Trophoblast cell (in vitro differentiated cells and primary cell): ENCODE results near the gene CALN1.
"Not testable (repeated sequence)": the region's sequence is repeated elsewhere in the genome, so short reads cannot be mapped to it uniquely, and the experiment has no call there.

Experiments used
- DNase-seq, 2 donors: peaks; one replicate each; pipeline ENCODE4 v3.0.0-alpha.2; 2016
- H2AFZ ChIP-seq: 2 replicates; pipeline ENCODE4 v1.6.1; 2013; ENCODE audit warnings: low read length, moderate library complexity, mild to moderate bottlenecking; ENCODE audit not compliant: insufficient read depth, poor library complexity
- H2AK5ac ChIP-seq: 2 replicates; pipeline ENCODE4 v1.6.1; 2013; ENCODE audit warnings: mild to moderate bottlenecking, low read length
- H2BK120ac ChIP-seq: 2 replicates; pipeline ENCODE4 v1.6.1; 2013; ENCODE audit warnings: low read length, mild to moderate bottlenecking, moderate library complexity; ENCODE audit not compliant: insufficient read depth, poor library complexity
- H2BK12ac ChIP-seq: 2 replicates; pipeline ENCODE4 v1.6.1; 2013; ENCODE audit warnings: mild to moderate bottlenecking, low read length, moderate library complexity
- H2BK5ac ChIP-seq: 2 replicates; pipeline ENCODE4 v1.6.1; 2013; ENCODE audit warnings: low read length, low read depth, moderate library complexity, mild to moderate bottlenecking; ENCODE audit not compliant: poor library complexity
- H3K14ac ChIP-seq: 2 replicates; pipeline ENCODE4 v1.6.1; 2013; ENCODE audit warnings: mild to moderate bottlenecking, low read length
- H3K18ac ChIP-seq: 2 replicates; pipeline ENCODE4 v1.6.1; 2013; ENCODE audit warnings: mild to moderate bottlenecking, low read length
- H3K23ac ChIP-seq: 2 replicates; pipeline ENCODE4 v1.6.1; 2013; ENCODE audit warnings: low read length
- H3K27ac ChIP-seq: 2 replicates; pipeline ENCODE4 v1.5.1; 2013; ENCODE audit warnings: low read depth, mild to moderate bottlenecking, inconsistent platforms, low read length, moderate library complexity
- H3K27me3 ChIP-seq: 2 replicates; pipeline ENCODE4 v1.6.1; 2013; ENCODE audit warnings: inconsistent platforms, mild to moderate bottlenecking, low read length, moderate library complexity; ENCODE audit not compliant: insufficient read depth
- H3K36me3 ChIP-seq, 2 experiments: 1 replicate in 1 of 2; 2 replicates in 1 of 2; pipeline ENCODE4 v1.6.1; 2013; ENCODE audit warnings: low read length in 2 of 2, mild to moderate bottlenecking in 2 of 2, moderate library complexity in 1 of 2; ENCODE audit not compliant: insufficient read depth in 2 of 2, control insufficient read depth in 1 of 2
- H3K4ac ChIP-seq: 2 replicates; pipeline ENCODE4 v1.6.1; 2013; ENCODE audit warnings: low read depth, mild to moderate bottlenecking, low read length, moderate library complexity
- H3K4me1 ChIP-seq, 2 experiments: 1 replicate in 1 of 2; 2 replicates in 1 of 2; pipeline ENCODE4 v1.6.1; 2013; ENCODE audit warnings: low read length in 2 of 2, mild to moderate bottlenecking in 2 of 2, moderate library complexity in 1 of 2; ENCODE audit not compliant: insufficient read depth in 2 of 2, control insufficient read depth in 1 of 2
- H3K4me2 ChIP-seq: 2 replicates; pipeline ENCODE4 v1.6.1; 2013; ENCODE audit warnings: inconsistent platforms, mild to moderate bottlenecking, low read length, moderate library complexity
- H3K4me3 ChIP-seq: 2 replicates; pipeline ENCODE4 v1.5.1; 2013; ENCODE audit warnings: mild to moderate bottlenecking, low read depth, low read length, inconsistent platforms
- H3K79me1 ChIP-seq: one replicate; pipeline ENCODE4 v1.6.1; 2013; ENCODE audit warnings: low read length
- H3K79me2 ChIP-seq: 2 replicates; pipeline ENCODE4 v1.6.1; 2013; ENCODE audit warnings: low read length, mild to moderate bottlenecking; ENCODE audit not compliant: control insufficient read depth, insufficient read depth, poor library complexity
- H3K9ac ChIP-seq: 2 replicates; pipeline ENCODE4 v1.6.1; 2013; ENCODE audit warnings: mild to moderate bottlenecking, low read length
- H3K9me3 ChIP-seq: 2 replicates; pipeline ENCODE4 v1.6.1; 2013; ENCODE audit warnings: low read depth, mild to moderate bottlenecking, control low read depth, inconsistent platforms, low read length; ENCODE audit not compliant: insufficient read depth
- H4K12ac ChIP-seq: 2 replicates; pipeline ENCODE4 v1.6.1; 2013; ENCODE audit warnings: low read depth, mild to moderate bottlenecking, low read length, moderate library complexity
- H4K8ac ChIP-seq: 2 replicates; pipeline ENCODE4 v1.6.1; 2013; ENCODE audit warnings: low read depth, mild to moderate bottlenecking, low read length, moderate library complexity
- H4K91ac ChIP-seq: one replicate; pipeline ENCODE4 v1.6.1; 2013; ENCODE audit warnings: low read depth, mild to moderate bottlenecking, low read length, moderate library complexity
- WGBS: extraction: QIAGEN DNeasy Blood & Tissue Kit; methylation state at CpG from one replicate; pipeline ENCODE4 v1.1.7; 2013; ENCODE audit warnings: missing lambda C conversion rate; ENCODE audit not compliant: insufficient read length, insufficient coverage; ENCODE audit errors: extremely low coverage; 5-methylcytosine and 5-hydroxymethylcytosine counted together

CALN1 gene

DNA sequence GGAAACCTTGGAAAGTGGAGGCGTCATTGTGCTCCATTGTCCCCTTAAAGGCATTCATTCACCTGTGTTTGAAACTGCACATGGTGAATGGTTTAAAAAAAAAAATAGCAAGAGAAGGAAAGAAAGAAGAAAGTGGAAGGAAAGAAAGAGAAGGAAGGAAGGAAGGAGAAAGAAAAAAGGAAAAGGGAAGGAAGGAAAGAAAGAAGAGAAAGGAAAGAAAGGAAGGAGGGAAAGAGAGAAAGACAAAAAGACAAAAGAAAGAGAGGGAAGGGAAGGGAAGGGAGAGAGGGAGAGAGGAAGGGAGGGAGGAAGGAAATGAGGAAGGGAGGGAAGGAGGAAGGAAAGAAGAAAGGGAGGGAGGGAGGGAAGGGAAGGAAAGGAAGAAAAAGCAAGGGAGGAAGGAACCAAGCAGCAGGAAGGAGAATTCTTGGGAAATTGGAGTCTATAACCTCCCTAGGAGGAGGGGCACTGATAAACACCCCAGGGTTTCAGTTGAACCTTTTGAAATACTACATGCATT, 66.9 kb downstream of the CALN1 start:
- Histone ChIP-seq H2BK120ac (no peak overlapping the region), H4K8ac (no peak overlapping the region)
- no CpG with 5 or more reads among the region's 1 CpG for WGBS

DNA sequence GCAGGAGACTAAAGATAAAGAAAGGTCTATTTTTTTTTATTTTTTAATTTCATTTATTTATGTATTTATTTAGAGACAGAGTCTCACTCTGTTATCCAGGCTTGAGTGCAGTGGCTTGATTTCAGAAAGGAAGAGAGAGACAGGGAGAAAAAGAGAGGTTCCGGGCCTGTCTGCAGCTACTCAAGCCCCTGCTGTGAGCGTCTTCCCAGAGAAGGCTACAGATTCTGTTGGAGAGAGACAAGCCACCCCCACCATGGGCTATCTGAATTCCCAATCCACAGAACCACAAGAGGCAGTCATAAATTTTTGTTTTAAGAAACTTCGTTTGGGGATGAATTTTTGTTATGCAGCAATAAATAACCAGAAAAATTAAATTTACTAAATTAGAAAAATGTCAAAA, 68.1 kb downstream of the CALN1 start:
- no peak overlapping the region for H2BK5ac ChIP-seq
- no peaks in the 10 kb centered on the region for H3K36me3 ChIP-seq
- no peaks in the 10 kb centered on the region for H3K9me3 ChIP-seq
- no peaks in the 10 kb centered on the region for H3K79me1 ChIP-seq
- no peak overlapping the region for H2BK120ac ChIP-seq
- H3K27ac ChIP-seq = no peak overlapping the region
- no peak overlapping the region for H4K12ac ChIP-seq
- no peak overlapping the region for H4K8ac ChIP-seq
- H3K79me2 ChIP-seq = no peaks in the 10 kb centered on the region
- no peaks in the 10 kb centered on the region for H3K27me3 ChIP-seq
- no peak overlapping the region for H3K14ac ChIP-seq
- no peak overlapping the region for H2AFZ ChIP-seq
- no peak overlapping the region for H3K4ac ChIP-seq
- H2BK12ac ChIP-seq = no peak overlapping the region
- H2AK5ac ChIP-seq = no peak overlapping the region
- H3K4me3 ChIP-seq = no peak overlapping the region
- no peak overlapping the region for H3K9ac ChIP-seq
- no peaks in the 10 kb centered on the region for H3K4me1 ChIP-seq
- WGBS = no CpG with 5 or more reads among the region's 3 CpGs
- no peak overlapping the region for H4K91ac ChIP-seq
- no peak overlapping the region for H3K23ac ChIP-seq
- H3K4me2 ChIP-seq = no peak overlapping the region
- DNase-seq = no peak
- no peak overlapping the region for H3K18ac ChIP-seq

More for the DNA sequence above, 66.9 kb downstream of the CALN1 start:
- no peaks in the 10 kb centered on the region for H3K27me3 ChIP-seq
- H2BK5ac ChIP-seq = no peak overlapping the region
- H3K4me2 ChIP-seq = no peak overlapping the region
- no peaks in the 10 kb centered on the region for H3K36me3 ChIP-seq
- no peak overlapping the region for H2AK5ac ChIP-seq
- H3K79me2 ChIP-seq = no peaks in the 10 kb centered on the region
- no peaks in the 10 kb centered on the region for H3K79me1 ChIP-seq
- H3K9ac ChIP-seq = no peak overlapping the region
- no peak overlapping the region for H3K4ac ChIP-seq
- no peak overlapping the region for H3K23ac ChIP-seq
- no peak overlapping the region for H4K91ac ChIP-seq
- no peak overlapping the region for H2BK12ac ChIP-seq
- H3K14ac ChIP-seq = no peak overlapping the region
- H4K12ac ChIP-seq = no peak overlapping the region
- H3K9me3 ChIP-seq = no peaks in the 10 kb centered on the region
- H3K27ac ChIP-seq = no peak overlapping the region
- no peak overlapping the region for H3K18ac ChIP-seq
- no peak overlapping the region for H3K4me3 ChIP-seq
- no peak for DNase-seq
- no peak overlapping the region for H2AFZ ChIP-seq
- H3K4me1 ChIP-seq = no peaks in the 10 kb centered on the region

DNA sequence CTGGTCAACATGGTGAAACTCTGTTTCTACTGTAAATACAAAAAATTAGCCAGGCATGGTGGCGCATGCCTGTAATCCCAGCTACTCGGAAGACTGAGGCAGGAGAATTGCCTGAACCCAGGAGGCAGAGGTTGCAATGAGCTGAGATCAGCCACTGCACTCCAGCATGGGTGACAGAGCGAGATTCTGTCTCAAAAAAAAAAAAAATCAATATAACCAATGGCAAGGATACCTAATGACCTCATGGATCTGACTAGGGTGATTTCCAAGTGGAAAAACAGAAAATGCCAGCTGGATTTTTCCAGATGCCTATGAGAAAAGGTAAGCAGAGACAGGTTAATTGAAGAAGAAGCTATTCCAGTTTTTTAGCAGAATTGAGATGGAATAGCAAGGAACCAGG, 68.8 kb downstream of the CALN1 start:
- H3K79me2 ChIP-seq, H2BK12ac ChIP-seq, H4K91ac ChIP-seq, H3K79me1 ChIP-seq, H3K36me3 ChIP-seq, H4K8ac ChIP-seq, H2BK120ac ChIP-seq, H3K4me3 ChIP-seq, H3K4me2 ChIP-seq, H3K27me3 ChIP-seq, H3K4ac ChIP-seq, H3K23ac ChIP-seq, H3K27ac ChIP-seq, H3K14ac ChIP-seq, DNase-seq, H2AFZ ChIP-seq, H3K18ac ChIP-seq, H3K4me1 ChIP-seq, H2BK5ac ChIP-seq, H4K12ac ChIP-seq, H2AK5ac ChIP-seq, H3K9ac ChIP-seq, H3K9me3 ChIP-seq: not testable (repeated sequence)
- WGBS = no CpG with 5 or more reads among the region's 3 CpGs

DNA sequence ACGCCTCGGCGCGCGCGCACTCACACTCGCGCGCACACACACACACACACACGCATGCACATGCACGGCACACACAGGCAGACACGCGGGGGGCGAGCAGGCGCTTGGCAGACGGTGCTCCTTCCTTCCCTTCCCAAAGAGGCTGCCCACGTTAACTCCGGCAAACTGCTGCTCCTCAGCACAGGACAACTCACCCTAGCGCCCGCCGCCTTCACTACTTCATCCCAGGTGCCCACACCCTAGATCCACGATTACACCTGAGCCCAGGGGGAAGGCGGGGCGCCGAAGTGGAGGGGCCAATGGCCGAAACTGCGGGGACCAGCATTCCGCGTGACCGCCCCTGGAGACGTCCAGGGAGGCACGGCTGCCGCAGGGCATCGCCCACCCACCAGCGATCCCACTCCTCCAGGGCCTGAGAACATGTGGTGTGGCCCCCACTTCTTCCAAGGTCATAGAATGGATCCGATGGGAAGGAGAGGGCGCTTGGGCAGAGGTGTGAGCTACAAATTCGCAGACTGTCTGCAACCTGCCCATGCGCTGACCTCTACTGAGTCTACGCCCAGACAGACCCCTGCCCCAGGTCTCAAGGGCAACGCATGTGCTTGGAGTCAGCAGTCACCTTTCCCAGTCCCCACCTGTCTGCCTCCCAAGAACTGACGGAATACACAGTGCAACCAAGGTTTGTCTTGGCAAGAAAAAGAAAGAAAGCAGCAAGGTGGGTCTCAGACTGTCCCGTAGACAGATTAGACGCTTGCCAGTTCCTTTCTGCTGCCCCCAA, 74.6 kb downstream of the CALN1 start:
- no peak overlapping the region for H4K8ac ChIP-seq
- H3K27ac ChIP-seq = no peak overlapping the region
- H4K12ac ChIP-seq = no peak overlapping the region
- no peak for DNase-seq
- H3K4me2 ChIP-seq = peak overlapping the region; percentile 90
- H3K9ac ChIP-seq = no peak overlapping the region
- H3K4ac ChIP-seq = no peak overlapping the region
- peak overlapping the region; percentile 66 for H3K4me3 ChIP-seq
- H3K14ac ChIP-seq = no peak overlapping the region
- no CpG with 5 or more reads among the region's 44 CpGs for WGBS
- H3K79me2 ChIP-seq = no peaks in the 10 kb centered on the region
- no peak overlapping the region for H2AFZ ChIP-seq
- no peaks in the 10 kb centered on the region for H3K36me3 ChIP-seq
- H3K4me1 ChIP-seq = peaks cover 10 to 16% of the 10 kb centered on the region in 2 experiments
- peaks cover 31% of the 10 kb centered on the region for H3K27me3 ChIP-seq
- peaks cover 7% of the 10 kb centered on the region for H3K9me3 ChIP-seq
- H2BK5ac ChIP-seq = no peak overlapping the region
- H3K23ac ChIP-seq = no peak overlapping the region
- H2BK120ac ChIP-seq = no peak overlapping the region
- no peak overlapping the region for H2AK5ac ChIP-seq
- no peak overlapping the region for H2BK12ac ChIP-seq
- no peaks in the 10 kb centered on the region for H3K79me1 ChIP-seq
- H4K91ac ChIP-seq = no peak overlapping the region
- no peak overlapping the region for H3K18ac ChIP-seq
